ENCODE results near the gene GRAP2.

GRAP2 gene

GRCh38 chr22:39997421-39997820, 96.5 kb downstream of the GRAP2 start:
- DNase-seq = no peak

- DNase-seq = no peak
These were observed 97.2 kb downstream of the GRAP2 start for GRCh38 chr22:39997939-39998726.

- DNase-seq = no peak
These were observed 98.4 kb downstream of the GRAP2 start for GRCh38 chr22:39999144-39999757.

- no peak for DNase-seq
These were observed 99.3 kb downstream of the GRAP2 start for GRCh38 chr22:40000171-40000570.

- DNase-seq = no peak
These were observed 100.2 kb downstream of the GRAP2 start for GRCh38 chr22:40001106-40001505.

- DNase-seq = no peak
These were observed 101.1 kb downstream of the GRAP2 start for GRCh38 chr22:40001800-40002577.

GRCh38 chr22:40002935-40003715, 102.2 kb downstream of the GRAP2 start:
- no peak for DNase-seq

GRCh38 chr22:40004836-40005235, 104.0 kb downstream of the GRAP2 start:
- no peak for DNase-seq

- no peak for DNase-seq
These were observed 105.8 kb downstream of the GRAP2 start for GRCh38 chr22:40006641-40007040.

GRCh38 chr22:40007853-40008710, 107.2 kb downstream of the GRAP2 start:
- DNase-seq = no peak

GRCh38 chr22:40008726-40009291, 107.9 kb downstream of the GRAP2 start:
- no peak for DNase-seq

- DNase-seq = no peak
These were observed 108.4 kb downstream of the GRAP2 start for GRCh38 chr22:40009292-40009774.

- no peak for DNase-seq
These were observed 109.2 kb downstream of the GRAP2 start for GRCh38 chr22:40009951-40010671.

GRCh38 chr22:40010746-40011145, 109.9 kb downstream of the GRAP2 start:
- no peak for DNase-seq

GRCh38 chr22:40014667-40015248, 113.9 kb downstream of the GRAP2 start:
- DNase-seq = no peak

- no peak for DNase-seq
These were observed 114.6 kb downstream of the GRAP2 start for GRCh38 chr22:40015358-40015976.

GRCh38 chr22:40018051-40018450, 117.2 kb downstream of the GRAP2 start:
- DNase-seq = no peak

GRCh38 chr22:40019100-40019499, 118.2 kb downstream of the GRAP2 start:
- no peak for DNase-seq

GRCh38 chr22:40020956-40021355, 120.1 kb downstream of the GRAP2 start:
- DNase-seq = no peak
